Activated CD8-positive, alpha-beta T cell treated with anti-CD3 and anti-CD28 coated beads for 36 hours (primary cell): ENCODE data around the gene SYNDIG1. TPM values are rescaled to one million over a fixed set of nuclear protein-coding genes. Genes with fewer than 3 reads are reported as not detected.

Experiments used
- ATAC-seq: fragments of 200-7000 bp; cut with Tn5 transposase; one replicate; pipeline ENCODE4 v1.10.0; 2021; ENCODE audit warnings: mild to moderate bottlenecking, moderate library complexity
- CTCF ChIA-PET: fragments of 350-600 bp; sonication (Branson Sonifier 250); formaldehyde crosslinking; loops from one replicate; lab custom pipeline; 2021; ENCODE audit warnings: antibody characterized with exemption; lab: Charles Lee
- POLR2A ChIA-PET: fragments of 350-600 bp; sonication (Branson Sonifier 250); formaldehyde crosslinking; loops from one replicate; lab custom pipeline; 2021; ENCODE audit warnings: antibody characterized with exemption; lab: Charles Lee
- DNase-seq: peaks from one replicate; pipeline ENCODE4 v3.0.0-alpha.2; 2020
- H3K27ac Mint-ChIP-seq: one replicate; pipeline ENCODE4 v1.8.0; 2021; ENCODE audit warnings: mild to moderate bottlenecking, mixed read lengths
- H3K27me3 Mint-ChIP-seq: one replicate; pipeline ENCODE4 v1.8.0; 2021; ENCODE audit warnings: mixed read lengths
- H3K36me3 Mint-ChIP-seq: one replicate; pipeline ENCODE4 v1.8.0; 2021; ENCODE audit warnings: low read depth, mixed read lengths
- H3K4me1 Mint-ChIP-seq: one replicate; pipeline ENCODE4 v1.8.0; 2021; ENCODE audit warnings: low read depth, mixed read lengths
- H3K4me3 Mint-ChIP-seq: one replicate; pipeline ENCODE4 v1.8.0; 2021; ENCODE audit warnings: mild to moderate bottlenecking, moderate library complexity, mixed read lengths
- H3K9me3 Mint-ChIP-seq: one replicate; pipeline ENCODE4 v1.8.0; 2021; ENCODE audit warnings: mixed read lengths
- CTCF ChIP-seq: fragments of 200-600 bp; IDR thresholded peaks from one replicate; pipeline ENCODE4 v1.8.0; 2022; ENCODE audit warnings: antibody characterized with exemption, mild to moderate bottlenecking
- intact Hi-C: fragments of 100-400 bp; cut with micrococcal nuclease; formaldehyde crosslinking; loops from one replicate; pipeline ENCODE4 v1.10.0; 2022
- total RNA-seq, 2 experiments: library from RNA; stranded (reverse); gene quantifications; one replicate each; pipeline ENCODE4 v1.2.3, GENCODE V29; 2021

Gene SYNDIG1
- total RNA-seq, 2 experiments from 2014 or later = not detected

GRCh38 chr20:24637941-24638340 is 168.5 kb downstream of the SYNDIG1 start:
- H3K27ac Mint-ChIP-seq = no peak overlapping the region
- DNase-seq (no peak), ATAC-seq (no peak)
- intact Hi-C loops = no loop called here
- H3K27me3 Mint-ChIP-seq = peaks cover 6% of the 10 kb centered on the region
- H3K9me3 Mint-ChIP-seq = no peaks in the 10 kb centered on the region
- H3K4me1 Mint-ChIP-seq = no peaks in the 10 kb centered on the region
- H3K36me3 Mint-ChIP-seq = no peaks in the 10 kb centered on the region
- H3K4me3 Mint-ChIP-seq = no peak overlapping the region
- POLR2A ChIA-PET = no interaction called here
- no peak for TF ChIP-seq CTCF
- CTCF ChIA-PET = no interaction called here

GRCh38 chr20:24638591-24639548 is 169.4 kb downstream of the SYNDIG1 start:
- peak; percentile 20 for DNase-seq
- CTCF ChIA-PET = no interaction called here
- POLR2A ChIA-PET = no interaction called here

GRCh38 chr20:24640276-24640675 is 170.8 kb downstream of the SYNDIG1 start:
- Mint-ChIP-seq H3K27ac (no peak overlapping the region), H3K9me3 (no peaks in the 10 kb centered on the region), H3K27me3 (peaks cover 4% of the 10 kb centered on the region), H3K4me1 (no peaks in the 10 kb centered on the region), H3K36me3 (no peaks in the 10 kb centered on the region), H3K4me3 (no peak overlapping the region)
- DNase-seq = no peak
- no peak for ATAC-seq
- no peak for TF ChIP-seq CTCF
- ChIA-PET POLR2A (no interaction called here), CTCF (no interaction called here)
- intact Hi-C loops = no loop called here

More at GRCh38 chr20:24638591-24639548, 169.4 kb downstream of the SYNDIG1 start:
- no peak for TF ChIP-seq CTCF
- Mint-ChIP-seq H3K36me3 (no peaks in the 10 kb centered on the region), H3K27ac (no peak overlapping the region), H3K9me3 (no peaks in the 10 kb centered on the region), H3K27me3 (peaks cover 6% of the 10 kb centered on the region), H3K4me3 (no peak overlapping the region), H3K4me1 (no peaks in the 10 kb centered on the region)
- peak; percentile 65 for ATAC-seq
- intact Hi-C loops = no loop called here

GRCh38 chr20:24640686-24641085 is 171.3 kb downstream of the SYNDIG1 start:
- CTCF ChIA-PET = no interaction called here
- Mint-ChIP-seq H3K4me1 (no peaks in the 10 kb centered on the region), H3K36me3 (no peaks in the 10 kb centered on the region), H3K9me3 (no peaks in the 10 kb centered on the region), H3K4me3 (no peak overlapping the region), H3K27me3 (peaks cover 2% of the 10 kb centered on the region), H3K27ac (no peak overlapping the region)
- no peak for TF ChIP-seq CTCF
- ATAC-seq (no peak), DNase-seq (no peak)
- intact Hi-C loops = no loop called here
- POLR2A ChIA-PET = no interaction called here
